Stromal cell of bone marrow (primary cell): ENCODE measurements around the gene DCLK1.

ENCODE experiments used
- DNase-seq: peaks from one replicate; pipeline ENCODE4 v3.0.0-alpha.2; 2012; ENCODE audit warnings: low read depth

DCLK1 gene

DNA sequence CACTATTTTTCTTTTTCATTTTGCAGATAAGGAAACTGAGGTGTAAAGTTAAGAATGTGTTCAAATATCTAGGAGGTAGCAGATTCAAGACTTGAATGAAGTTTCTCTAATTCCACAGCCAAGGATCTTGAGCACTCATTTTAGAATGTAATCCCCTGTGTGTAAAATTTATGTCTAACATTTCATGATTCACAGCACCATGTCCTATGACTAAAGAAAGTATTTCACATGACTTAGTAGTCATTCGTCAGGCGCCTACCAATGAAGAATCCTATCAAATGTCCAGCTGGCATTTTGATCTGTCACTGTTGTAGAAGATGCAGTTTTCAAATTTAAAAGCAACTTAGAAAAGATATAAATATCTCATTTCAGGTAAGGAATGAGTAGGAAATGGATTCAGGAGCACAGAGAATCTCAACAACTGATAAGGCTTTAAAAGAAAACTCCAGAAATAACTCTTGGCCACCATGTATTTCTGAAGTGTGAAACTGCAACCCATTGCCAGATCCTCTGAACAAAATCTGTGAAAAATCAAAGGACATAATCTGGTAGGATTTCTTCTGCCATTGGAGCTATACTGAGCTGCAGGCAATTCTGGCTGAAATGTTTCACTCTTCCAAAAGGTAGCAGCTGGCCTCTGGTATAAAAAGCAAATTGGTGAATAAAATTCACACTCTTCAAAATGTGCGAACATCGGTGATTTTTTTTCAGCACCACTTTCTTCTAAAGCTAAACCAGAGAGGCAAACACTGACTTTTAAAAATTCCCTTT is 92.2 kb downstream of the DCLK1 start:
- DNase-seq = peak; percentile 85

DNA sequence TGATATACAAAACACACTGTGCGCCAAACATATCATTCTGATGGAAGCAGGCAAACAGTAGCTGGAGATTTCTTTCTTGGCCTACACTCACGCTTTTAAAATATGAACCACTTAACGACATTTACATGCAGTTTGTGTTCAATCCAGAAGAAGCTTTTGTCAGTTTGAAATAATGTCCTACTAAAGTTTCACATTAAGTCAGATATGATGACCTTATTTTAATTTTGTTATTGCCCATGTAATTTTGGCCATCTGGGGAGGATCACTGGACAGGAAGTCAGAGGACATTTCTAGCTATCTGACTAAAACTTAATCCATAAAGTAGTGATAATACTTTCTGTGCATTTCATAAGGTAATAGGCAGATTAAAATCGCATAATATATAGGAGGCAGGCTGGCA is 98.1 kb downstream of the DCLK1 start:
- DNase-seq = no peak

DNA sequence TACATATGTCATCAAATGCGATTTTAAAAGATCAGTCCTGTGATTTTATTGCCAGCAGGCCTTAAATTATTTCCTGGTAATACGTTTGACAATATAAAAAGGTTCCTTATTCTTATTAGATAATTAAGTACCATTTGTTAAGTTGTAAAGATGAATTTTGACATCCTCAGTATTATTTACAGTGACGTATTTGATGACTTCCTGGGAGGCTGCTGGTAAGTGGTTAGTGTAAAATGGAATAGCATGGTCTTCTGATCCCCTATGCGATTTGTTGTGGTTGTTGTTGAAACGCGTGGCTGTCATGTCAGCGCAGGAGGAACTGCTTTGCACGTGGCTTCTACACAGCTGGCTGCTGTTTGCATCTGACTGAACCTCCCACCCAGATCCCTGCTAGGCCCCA is 99.7 kb downstream of the DCLK1 start:
- no peak for DNase-seq

DNA sequence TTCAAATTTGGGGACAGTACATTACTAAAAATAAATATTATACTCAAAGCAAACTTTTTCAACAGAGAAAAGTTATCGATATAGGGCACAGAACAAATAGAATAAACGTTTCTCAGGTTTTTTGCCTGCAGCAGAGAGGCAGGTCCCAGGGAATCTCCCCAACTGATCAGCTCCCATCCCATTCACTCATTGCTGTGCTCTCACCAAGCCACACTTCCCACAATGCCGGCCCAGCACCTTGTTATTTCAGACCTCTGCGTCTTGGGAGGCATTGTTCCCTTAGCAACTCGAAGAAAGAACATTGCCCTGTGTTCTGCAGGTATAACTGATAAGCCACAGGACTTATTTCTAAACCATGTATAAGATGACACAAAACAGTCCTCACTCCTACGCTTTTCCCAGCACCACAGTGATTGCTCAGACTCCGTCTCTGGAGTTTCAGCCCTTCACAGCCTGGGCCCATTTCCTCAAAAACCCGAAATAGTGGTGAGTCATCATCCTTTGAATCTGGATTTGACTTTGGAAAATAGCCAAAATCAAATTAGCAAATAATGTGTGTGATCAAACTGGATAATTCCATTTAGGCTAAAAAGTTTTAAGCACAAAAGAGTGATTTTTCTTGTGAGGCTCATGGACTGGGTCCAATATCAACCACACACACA is 100.4 kb downstream of the DCLK1 start:
- DNase-seq = peak; percentile 92

DNA sequence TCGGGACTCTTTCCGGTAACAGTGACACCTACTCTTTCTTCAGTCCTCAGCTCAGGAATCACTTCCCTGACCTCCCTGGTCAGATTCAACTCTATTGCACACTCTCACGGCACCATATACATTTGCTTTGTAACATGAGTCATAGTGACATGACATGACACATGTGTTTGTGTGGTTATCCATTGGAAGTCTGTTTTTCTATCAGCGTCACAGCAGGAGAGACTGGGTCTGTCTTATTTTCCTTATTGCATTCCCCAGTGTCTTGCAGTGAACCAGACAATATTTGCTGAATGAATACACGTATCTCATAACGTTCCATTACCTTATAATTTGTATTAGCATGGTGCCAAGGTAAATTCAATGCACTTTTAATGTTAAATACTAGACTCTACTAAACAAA is 102.0 kb downstream of the DCLK1 start:
- DNase-seq = peak; percentile 32

DNA sequence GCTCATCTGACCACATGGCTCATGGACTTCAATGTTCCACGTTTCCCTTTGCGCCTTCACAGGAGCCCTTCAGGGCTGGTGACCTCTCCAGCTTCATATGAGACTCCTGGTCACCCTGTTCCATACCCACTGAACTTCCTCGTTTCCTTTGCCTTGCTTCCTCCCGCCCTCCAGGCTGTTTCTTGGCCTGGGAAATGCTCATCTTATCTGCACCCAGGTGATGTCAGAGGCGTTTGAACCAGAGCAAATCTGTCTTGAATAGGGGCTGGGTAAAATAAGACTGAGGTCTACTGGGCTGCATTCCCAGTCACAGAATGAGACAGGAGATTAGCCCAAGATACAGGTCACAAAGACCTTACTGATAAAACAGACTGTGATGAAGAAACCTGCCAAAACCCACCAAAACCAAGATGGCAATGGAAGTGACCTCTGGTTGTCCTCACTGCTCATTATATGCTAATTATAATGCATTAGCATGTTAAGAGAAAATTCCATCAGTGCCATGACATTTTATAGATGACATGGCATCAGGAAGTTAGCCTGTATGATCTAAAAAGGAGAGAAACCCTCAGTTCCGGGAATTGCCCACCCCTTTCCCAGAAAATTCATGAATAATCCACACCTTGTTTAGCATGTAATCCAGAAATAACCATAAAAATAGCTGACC is 102.7 kb downstream of the DCLK1 start:
- no peak for DNase-seq

DNA sequence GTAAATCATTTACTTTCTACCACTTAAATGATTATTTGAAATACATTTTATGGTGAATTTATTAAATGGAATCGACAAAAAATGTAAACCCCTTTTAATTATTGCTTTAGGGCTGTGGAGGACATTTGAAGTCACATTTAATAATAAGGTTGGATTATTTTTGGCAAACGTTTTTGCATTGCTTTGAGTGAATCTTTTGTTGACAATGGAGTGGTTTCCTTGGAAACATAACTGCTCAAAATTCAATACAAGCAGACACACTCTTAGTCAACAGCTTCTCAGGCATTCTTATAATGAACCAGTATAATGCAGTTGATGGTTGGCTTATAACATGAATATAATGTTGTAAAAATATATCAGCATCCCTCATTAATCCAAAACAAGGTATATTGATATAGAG is 104.7 kb downstream of the DCLK1 start:
- DNase-seq = peak; percentile 51

DNA sequence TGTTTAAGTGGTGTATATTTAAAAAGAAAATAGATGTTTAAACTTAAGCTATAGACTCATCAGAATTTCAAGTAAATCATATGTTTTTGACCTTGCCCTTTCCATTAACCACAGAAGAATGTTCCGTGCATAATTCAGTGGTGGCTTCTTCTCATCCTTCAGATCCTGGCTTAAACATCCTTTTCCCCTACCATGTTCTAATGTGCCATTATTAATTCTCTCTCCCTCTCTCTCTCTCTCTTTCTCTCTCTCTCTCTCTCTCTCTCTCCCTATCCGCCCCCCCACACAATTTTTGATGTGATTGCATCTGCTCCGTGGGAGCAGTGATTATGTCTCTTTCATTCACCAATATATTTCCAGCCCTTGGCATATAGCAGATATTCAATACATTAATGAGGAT is 116.4 kb downstream of the DCLK1 start:
- no peak for DNase-seq

DNA sequence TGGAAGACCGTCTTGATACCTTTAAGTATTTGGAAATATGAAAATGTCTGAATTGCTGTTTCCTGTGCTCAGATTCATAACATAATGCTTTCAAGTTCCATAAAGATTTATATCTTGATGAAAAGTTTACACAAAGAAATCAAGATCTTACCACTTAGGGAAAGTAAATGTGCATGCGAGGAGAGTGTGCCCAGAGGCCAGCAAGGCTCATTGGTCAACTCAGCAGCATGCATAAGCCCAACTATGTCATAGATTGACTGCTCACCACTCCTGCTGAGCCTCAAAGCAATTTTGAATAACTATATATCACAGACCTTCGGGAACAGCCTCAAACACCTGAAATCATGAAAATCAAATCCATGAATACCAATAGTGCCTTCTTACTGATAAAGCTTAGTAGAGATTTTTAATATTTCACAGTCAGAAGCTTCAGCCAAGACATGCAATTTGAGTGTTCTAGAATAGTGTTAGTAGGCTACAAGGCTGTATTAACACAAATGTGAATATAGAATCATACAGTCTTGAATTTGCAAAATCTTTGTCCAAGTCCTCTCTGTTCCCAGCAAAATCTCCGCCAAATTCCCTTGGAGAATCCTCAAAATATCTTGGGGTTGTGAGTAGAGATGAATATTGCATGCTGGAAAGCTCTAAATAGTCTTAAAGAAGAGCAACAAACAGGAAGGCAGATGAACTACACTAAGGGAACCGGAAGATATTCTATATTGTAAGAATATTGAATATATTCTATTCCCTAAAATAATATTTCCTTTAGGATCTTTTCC is 124.1 kb downstream of the DCLK1 start:
- DNase-seq = no peak

DNA sequence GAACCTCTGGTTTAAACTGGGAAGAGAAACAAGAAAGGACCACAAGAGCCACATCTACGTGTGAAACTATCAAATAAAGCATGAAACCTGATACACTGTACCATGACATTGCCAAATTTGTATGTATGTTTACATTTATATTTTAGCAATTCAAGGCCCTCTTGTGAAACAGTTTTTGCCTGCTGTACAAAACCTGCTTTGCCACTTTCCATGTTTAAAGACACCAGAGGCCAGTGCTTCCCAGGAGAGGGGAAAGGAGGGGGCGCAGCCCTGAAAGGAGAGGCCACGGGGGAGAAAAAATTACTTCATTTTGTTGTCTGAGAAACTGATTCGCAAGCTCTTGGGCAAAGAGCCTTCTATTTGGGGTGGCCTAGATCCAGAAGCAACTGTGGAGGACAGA is 124.8 kb downstream of the DCLK1 start:
- DNase-seq = no peak

DNA sequence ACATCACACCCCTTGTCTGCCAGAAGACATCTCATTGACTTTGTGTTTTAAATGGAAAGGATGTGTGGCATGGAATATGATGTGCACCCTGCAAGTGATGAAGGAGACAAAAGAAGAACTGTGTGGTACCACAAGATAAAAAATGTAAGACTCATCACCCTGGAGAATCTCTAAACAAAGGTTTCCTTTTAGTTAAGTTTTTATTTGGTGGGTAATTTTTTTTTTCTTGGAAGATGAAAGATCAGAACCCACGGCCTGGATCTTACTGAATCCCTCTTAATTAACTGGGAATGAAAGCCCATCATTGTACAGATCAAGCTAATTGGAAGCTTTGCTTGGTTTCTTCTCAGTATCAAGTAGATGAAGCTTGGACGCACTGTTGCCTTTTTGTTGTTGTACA is 129.6 kb downstream of the DCLK1 start:
- no peak for DNase-seq

DNA sequence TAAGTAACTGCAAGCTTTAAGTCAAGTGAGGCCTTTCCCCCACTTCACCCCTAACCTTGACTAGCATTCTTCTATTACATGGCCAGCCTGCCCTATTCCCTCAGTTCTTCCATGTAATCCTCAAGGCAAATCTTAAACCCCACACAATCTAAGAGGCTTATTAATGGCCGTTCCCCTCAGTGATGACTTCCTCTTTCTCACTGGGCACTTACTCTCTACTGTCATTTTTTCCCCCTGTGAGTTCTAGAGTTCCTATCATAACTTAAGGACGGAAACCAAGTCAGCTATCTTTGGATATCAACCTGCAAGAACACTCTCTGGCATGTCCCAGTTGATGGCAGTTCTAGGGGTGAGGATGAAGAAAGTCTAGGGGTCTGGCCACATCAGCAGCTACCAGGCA is 131.2 kb downstream of the DCLK1 start:
- no peak for DNase-seq

DNA sequence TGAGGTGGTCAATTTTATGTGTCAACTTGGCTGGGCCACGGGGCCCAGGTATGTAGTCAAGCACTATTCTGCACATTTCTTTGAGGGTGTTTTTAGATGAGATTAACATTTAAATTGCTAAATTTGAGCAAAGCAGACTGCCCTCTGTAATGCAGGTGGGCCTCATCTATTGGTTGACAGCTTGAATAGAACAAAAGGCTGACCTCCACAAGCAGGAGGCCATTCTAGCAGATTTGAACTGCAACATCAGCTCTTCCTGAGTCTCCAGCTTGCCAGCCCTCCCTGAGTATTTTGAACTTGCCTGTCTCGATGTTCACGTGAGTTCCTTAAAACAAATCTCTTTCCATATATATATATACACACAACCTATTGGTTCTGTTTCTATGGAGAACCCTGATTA is 134.8 kb downstream of the DCLK1 start:
- no peak for DNase-seq

DNA sequence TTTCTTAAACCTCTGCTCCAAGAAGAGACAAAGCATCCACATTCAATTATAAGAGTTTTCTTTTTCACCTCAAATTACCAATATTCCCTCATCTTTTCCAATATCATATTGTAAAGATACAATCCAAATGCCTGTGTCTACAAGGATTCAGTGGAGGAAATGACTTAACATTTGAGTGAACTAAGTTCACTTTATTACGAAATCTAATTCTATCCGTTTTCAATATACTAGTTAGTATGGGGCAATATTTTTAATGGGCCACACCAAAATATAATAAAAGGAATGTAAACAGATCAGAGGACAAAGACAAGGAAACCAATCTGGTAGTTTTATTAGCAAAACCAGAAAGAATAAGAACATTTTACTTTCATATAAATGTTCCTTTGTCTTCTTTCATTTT is 136.0 kb downstream of the DCLK1 start:
- no peak for DNase-seq

DNA sequence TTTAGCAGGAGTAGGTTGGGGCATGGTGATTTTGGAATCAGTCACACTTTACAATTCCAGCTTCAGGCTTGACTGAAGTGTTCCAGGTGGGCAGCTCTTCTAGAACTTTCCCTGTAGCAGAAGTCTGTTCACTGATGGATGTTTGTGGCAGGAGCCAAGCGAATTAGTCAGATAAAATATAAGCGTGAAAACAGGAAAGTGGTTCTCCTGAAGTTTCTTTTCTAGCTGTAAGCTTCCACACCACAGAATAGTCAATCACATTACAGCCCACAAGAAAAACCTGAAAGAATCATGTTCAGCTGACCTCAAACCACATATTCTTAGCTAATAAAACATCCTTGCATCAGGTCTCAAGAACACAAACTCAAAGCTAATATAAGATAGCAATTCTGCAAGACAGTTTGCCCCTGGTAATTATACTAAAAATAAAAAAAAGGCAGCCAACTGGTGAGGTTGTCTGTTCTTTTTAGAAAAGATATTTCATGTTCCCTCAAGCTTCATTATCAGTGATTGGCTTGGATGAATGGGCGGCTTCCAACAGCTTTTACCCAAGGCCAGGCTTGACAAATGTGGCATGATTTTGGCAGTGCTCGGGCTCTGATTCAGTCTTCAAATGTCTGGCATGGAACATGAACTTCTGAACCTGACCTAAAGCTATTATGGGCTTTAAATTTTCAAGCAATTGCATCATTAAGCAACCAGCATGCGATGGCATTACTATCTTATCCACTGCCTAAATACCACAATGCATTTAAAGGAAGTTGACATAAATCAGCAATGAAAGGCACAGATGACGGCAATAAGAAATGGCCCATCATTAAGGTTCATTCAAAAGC is 136.8 kb downstream of the DCLK1 start:
- DNase-seq = peak; percentile 94

DNA sequence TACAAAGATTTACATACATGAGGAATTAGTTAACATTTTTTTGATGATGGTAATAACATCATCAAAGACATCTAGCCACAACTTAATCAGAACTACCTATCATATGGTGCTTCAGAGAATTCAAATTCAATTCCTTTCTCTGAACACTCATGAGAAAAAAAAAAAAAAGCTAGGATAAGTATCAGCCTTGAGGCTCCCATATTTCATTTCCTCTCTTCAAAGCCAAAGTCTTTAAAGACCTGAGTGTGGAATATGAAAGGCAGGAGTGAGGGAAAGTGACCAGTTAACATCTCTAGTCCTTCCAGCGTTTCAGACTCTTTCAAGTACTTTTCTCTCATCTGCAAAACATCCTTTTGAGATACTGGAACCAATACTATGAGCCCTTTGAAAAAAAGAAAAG is 137.5 kb downstream of the DCLK1 start:
- no peak for DNase-seq

DNA sequence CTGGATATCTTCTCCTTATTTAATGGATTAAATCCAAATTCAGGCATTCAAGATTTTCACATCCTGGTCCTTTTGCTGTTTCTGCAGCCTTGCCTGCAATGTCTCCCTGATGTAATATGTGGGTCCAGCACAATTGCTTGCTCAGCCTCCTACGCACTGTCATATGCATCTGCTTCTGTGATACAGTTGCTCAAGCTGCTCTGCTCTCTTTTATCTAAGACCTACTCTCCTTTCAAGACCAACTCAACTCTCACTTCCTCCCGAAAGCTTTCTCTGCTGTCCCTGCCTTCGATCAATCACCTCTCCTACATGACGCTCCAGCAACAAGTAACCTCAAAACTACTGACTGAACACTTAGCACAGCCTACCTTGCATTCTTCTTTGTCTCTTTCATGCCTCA is 138.2 kb downstream of the DCLK1 start:
- no peak for DNase-seq

DNA sequence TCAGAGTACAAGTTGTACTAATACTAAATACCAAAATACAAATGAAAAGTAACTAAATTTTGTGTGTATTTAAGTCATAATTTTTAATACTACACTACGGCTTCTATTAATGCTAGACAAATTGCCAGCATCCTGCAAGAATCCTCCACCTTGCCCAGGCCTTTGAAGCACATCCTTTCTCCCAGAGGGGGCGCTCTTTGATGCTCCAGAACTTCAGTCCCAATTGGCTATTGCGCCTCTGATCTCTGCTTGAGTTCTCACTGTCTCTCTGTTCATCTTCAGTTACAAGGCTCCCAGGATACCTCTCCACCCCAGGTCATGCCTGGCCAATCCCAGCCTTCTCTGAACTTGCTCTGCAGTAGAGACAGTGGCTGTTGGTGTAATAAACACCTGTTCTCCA is 141.0 kb downstream of the DCLK1 start:
- DNase-seq = no peak

DNA sequence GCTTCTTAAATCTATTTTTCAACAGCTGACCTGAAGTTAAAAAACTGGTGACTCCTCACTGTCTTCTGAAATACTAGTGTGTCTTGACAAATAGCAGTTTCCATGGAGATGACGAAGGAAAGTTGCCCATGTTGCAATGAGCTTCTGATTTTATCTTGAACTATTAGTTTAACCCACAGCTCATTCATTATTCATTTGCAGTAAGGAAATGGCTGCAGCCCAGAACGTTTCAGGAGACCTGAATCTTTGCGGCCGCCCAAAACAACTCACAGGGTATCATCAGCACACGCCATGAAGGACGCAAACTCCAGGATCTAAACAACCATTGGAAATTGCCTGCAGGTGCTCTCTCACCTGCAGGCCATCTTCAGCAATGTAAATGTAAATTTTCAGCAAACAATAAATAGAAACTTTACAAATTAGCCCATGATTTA is 142.5 kb downstream of the DCLK1 start:
- DNase-seq = peak; percentile 31

DNA sequence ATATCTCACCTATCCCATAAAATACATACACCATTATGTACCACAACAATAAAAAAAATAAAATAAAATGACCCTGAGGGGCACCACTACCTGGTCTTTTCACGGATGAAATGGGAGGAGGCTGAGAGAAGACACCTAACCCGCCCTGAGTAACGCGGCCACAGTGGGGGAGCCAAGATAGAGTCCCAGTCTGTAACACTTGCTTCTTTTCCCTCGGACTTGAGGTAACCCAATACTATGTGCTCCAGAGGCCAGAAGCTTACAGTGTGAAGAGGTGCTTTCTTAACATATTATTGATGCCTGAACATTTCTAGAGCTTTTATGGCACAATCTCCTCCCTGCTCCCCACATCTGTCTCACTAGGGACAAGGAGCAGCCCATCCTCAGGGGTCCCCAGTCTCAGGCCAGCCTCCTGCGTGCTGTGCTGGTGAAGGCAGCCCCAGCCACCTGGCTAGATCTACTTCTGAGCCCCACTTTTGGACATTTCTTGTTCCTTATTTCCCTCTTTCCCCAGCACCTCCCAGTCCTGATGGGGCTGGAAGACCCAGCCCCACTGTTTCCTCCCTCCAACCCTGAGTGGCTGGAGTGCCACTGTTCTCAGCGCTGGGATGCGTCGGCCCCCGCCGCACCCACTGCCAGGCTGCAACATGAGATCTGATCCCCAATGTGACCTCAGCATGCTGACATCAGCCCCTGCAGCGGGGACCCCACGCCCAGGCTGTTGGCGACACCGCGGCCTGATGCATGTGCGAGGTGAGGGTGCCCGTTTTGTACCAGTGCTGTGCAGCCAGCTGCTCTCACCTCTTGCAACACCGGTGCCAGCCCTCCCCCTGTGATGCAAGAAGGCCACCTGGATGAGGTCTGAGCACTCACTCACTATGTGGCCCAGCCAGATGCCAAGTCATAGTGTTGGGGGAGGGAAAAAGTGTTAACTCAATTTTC is 143.3 kb downstream of the DCLK1 start:
- DNase-seq = no peak
